CD4-positive, alpha-beta T cell treated with Interleukin-1 beta for 1 hour (primary cell): ENCODE data around the gene ANLN.

Source experiments
- DNase-seq, 2 donors: peaks; one replicate each; pipeline ENCODE4 v3.0.0-alpha.2; 2020 to 2022

The ANLN gene

GRCh38 chr7:36389371-36390198, at the start of gene ANLN:
TSS of gene ANLN (plus strand) at chr7:36389862. CDS start at chr7:36390027, 165 bp downstream.
- DNase-seq = peak; percentile 86 to 89

- DNase-seq = no peak
Observed at GRCh38 chr7:36343548-36343947, 46.1 kb upstream of the ANLN start.

GRCh38 chr7:36344622-36345021, 45.0 kb upstream of the ANLN start:
- no peak for DNase-seq

GRCh38 chr7:36346260-36346831, 43.3 kb upstream of the ANLN start:
- no peak for DNase-seq

GRCh38 chr7:36348256-36348655, 41.4 kb upstream of the ANLN start:
- DNase-seq = no peak

GRCh38 chr7:36348771-36349170, 40.9 kb upstream of the ANLN start:
- DNase-seq = no peak

- no peak for DNase-seq
Observed at GRCh38 chr7:36349626-36350025, 40.0 kb upstream of the ANLN start.

- no peak for DNase-seq
Observed at GRCh38 chr7:36355490-36355889, 34.2 kb upstream of the ANLN start.

- DNase-seq = no peak
Observed at GRCh38 chr7:36357054-36357453, 32.6 kb upstream of the ANLN start.

GRCh38 chr7:36358589-36358988, 31.1 kb upstream of the ANLN start:
- DNase-seq = no peak

GRCh38 chr7:36360244-36360643, 29.4 kb upstream of the ANLN start:
- DNase-seq = no peak

- no peak for DNase-seq
Observed at GRCh38 chr7:36361227-36361626, 28.4 kb upstream of the ANLN start.

- no peak for DNase-seq
Observed at GRCh38 chr7:36363515-36363914, 26.1 kb upstream of the ANLN start.

- DNase-seq = no peak
Observed at GRCh38 chr7:36366005-36366717, 23.5 kb upstream of the ANLN start.

- DNase-seq = peak; percentile 93 to 94
Observed at GRCh38 chr7:36366718-36367560, 22.7 kb upstream of the ANLN start.

- DNase-seq = no peak
Observed at GRCh38 chr7:36367561-36368077, 22.0 kb upstream of the ANLN start.

GRCh38 chr7:36368496-36368895, 21.2 kb upstream of the ANLN start:
- no peak for DNase-seq

- DNase-seq = no peak
Observed at GRCh38 chr7:36369171-36369570, 20.5 kb upstream of the ANLN start.

GRCh38 chr7:36370046-36370445, 19.6 kb upstream of the ANLN start:
- DNase-seq = no peak

GRCh38 chr7:36372156-36372555, 17.5 kb upstream of the ANLN start:
- no peak for DNase-seq

- DNase-seq = peak in 1 of 2 donors; percentile 19
Observed at GRCh38 chr7:36378555-36378954, 11.1 kb upstream of the ANLN start.

GRCh38 chr7:36379831-36380504, 9.7 kb upstream of the ANLN start:
- DNase-seq = no peak
